ENCODE data around the gene KCNH6.

The KCNH6 gene

DNA sequence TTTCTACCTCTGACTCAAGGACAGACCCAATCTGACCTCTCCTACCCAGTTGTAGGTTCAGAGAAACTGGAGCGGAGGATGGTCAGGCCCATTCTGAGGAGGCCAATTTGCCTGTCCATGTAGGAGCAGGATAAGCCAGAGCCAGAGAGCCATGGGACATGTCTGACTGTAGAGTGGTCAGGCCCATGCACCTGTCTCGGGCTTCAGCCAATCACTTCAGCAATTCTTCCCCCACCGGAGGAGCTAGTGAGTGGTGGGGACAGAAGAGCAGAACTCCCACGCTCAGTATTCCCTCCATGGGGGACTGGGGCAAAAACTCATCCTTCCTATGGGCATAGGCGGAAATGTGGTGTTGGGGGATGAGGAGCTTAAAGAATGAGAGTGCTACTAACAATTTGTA, 41.4 kb downstream of the KCNH6 start:
- no peak for TF ChIP-seq CTCF (conservative IDR thresholded peaks at IDR 0.05; ENCODE audit: low read length)
- no peak overlapping the region for H3K4me3 ChIP-seq (ENCODE audit: low read length)

GRCh38 chr17:63567229-63567628, 44.1 kb downstream of the KCNH6 start:
- no peak overlapping the region for H3K4me3 ChIP-seq (ENCODE audit: low read length)

More for the DNA sequence above, 41.4 kb downstream of the KCNH6 start:
- DNase-seq (ENCODE audit: low read depth) = no peak

GRCh38 chr17:63568563-63568962, 45.4 kb downstream of the KCNH6 start:
- no peak for TF ChIP-seq CTCF (conservative IDR thresholded peaks at IDR 0.05; ENCODE audit: low read length)
- H3K4me3 ChIP-seq (ENCODE audit: low read length) = no peak overlapping the region
- DNase-seq (ENCODE audit: low read depth) = no peak

More at GRCh38 chr17:63567229-63567628, 44.1 kb downstream of the KCNH6 start:
- TF ChIP-seq CTCF (conservative IDR thresholded peaks at IDR 0.05; ENCODE audit: low read length) = no peak
- no peak for DNase-seq (ENCODE audit: low read depth)

GRCh38 chr17:63571632-63572310, 48.6 kb downstream of the KCNH6 start:
- no peak overlapping the region for H3K4me3 ChIP-seq (ENCODE audit: low read length)
- peak; percentile 77 for DNase-seq (ENCODE audit: low read depth)
- no peak for TF ChIP-seq CTCF (conservative IDR thresholded peaks at IDR 0.05; ENCODE audit: low read length)

GRCh38 chr17:63573634-63574033, 50.5 kb downstream of the KCNH6 start:
- DNase-seq (ENCODE audit: low read depth) = peak; percentile 6
- TF ChIP-seq CTCF (conservative IDR thresholded peaks at IDR 0.05; ENCODE audit: low read length) = peak; percentile 50
- no peak overlapping the region for H3K4me3 ChIP-seq (ENCODE audit: low read length)

- TF ChIP-seq CTCF (conservative IDR thresholded peaks at IDR 0.05; ENCODE audit: low read length) = no peak
- no peak overlapping the region for H3K4me3 ChIP-seq (ENCODE audit: low read length)
- DNase-seq (ENCODE audit: low read depth) = no peak
Measured at GRCh38 chr17:63578027-63578768, 55.0 kb downstream of the KCNH6 start.

GRCh38 chr17:63578769-63579111, 55.6 kb downstream of the KCNH6 start:
- H3K4me3 ChIP-seq (ENCODE audit: low read length) = no peak overlapping the region
- DNase-seq (ENCODE audit: low read depth) = no peak
- no peak for TF ChIP-seq CTCF (conservative IDR thresholded peaks at IDR 0.05; ENCODE audit: low read length)
